Ovary (tissue), 3 donors: Measurements from ENCODE around the gene FUCA1.

Experiments used
- EP300 ChIP-seq: sonication (generic); formaldehyde crosslinking; IDR thresholded peaks from one replicate; pipeline ENCODE4 v1.6.1; 2017; ENCODE audit warnings: antibody characterized with exemption
- POLR2A ChIP-seq: fragments of 450-650 bp; IDR thresholded peaks from one replicate; pipeline ENCODE4 v1.6.1; 2017; ENCODE audit warnings: antibody characterized with exemption, mild to moderate bottlenecking, moderate library complexity
- TF ChIP-seq, protein P1 (sequence below), 3 donors: fragments of 450-650 bp in 2 of 3; fragments of 200-600 bp in 1 of 3; IDR thresholded peaks; one replicate each; pipeline versions ENCODE4 v1.5.1 to v1.8.0; 2016 to 2022; ENCODE audit warnings: antibody characterized with exemption in 3 of 3, mild to moderate bottlenecking in 1 of 3
- donor health status: DM: no; HTN: no; CAD: no.

DNA sequence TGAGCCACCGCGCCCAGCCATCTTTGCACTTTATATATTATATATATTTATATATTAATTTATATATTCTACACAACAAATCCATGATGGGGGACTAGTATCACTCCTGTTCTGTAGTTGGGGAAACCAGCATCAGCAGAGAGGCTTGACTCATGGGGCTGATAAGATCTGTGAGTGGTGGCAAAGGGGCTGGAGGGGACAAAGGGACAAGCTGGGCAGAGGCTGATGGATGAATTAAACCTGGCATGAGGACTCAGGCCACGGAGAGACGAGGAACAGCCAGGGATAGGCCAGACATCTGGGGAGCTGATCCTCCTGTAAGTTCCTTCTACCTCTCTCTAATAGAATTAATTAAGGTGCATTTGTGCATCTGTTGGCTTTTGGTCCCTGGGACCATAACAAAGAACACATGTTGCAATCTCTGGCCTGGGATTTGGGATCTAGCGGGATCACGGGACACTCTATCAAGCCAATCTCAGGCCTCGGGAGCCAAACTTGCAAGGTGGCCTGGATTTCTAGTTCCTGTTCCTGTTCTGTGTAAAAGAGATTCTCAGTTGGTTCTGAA lies 37.5 kb upstream of the FUCA1 start:
- TF ChIP-seq, protein P1, sequence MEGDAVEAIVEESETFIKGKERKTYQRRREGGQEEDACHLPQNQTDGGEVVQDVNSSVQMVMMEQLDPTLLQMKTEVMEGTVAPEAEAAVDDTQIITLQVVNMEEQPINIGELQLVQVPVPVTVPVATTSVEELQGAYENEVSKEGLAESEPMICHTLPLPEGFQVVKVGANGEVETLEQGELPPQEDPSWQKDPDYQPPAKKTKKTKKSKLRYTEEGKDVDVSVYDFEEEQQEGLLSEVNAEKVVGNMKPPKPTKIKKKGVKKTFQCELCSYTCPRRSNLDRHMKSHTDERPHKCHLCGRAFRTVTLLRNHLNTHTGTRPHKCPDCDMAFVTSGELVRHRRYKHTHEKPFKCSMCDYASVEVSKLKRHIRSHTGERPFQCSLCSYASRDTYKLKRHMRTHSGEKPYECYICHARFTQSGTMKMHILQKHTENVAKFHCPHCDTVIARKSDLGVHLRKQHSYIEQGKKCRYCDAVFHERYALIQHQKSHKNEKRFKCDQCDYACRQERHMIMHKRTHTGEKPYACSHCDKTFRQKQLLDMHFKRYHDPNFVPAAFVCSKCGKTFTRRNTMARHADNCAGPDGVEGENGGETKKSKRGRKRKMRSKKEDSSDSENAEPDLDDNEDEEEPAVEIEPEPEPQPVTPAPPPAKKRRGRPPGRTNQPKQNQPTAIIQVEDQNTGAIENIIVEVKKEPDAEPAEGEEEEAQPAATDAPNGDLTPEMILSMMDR (IDR thresholded peaks at IDR 0.05), result no peak
- TF ChIP-seq POLR2A (no peak), EP300 (no peak)
